Fibroblast of the conjunctiva (primary cell): ENCODE results near the gene MS4A15.

ENCODE experiments used
- DNase-seq: peaks from one replicate; pipeline ENCODE4 v3.0.0-alpha.2; 2010; ENCODE audit warnings: low read depth

MS4A15 gene

GRCh38 chr11:60777572-60777971 is 20.9 kb downstream of the MS4A15 start:
- DNase-seq: no peak

GRCh38 chr11:60780065-60780464 is 23.4 kb downstream of the MS4A15 start:
- DNase-seq: no peak

GRCh38 chr11:60780774-60781173 is 24.1 kb downstream of the MS4A15 start:
- no peak for DNase-seq

- DNase-seq: no peak
Measured at GRCh38 chr11:60781286-60781980, 24.8 kb downstream of the MS4A15 start.

GRCh38 chr11:60781981-60782316 is 25.3 kb downstream of the MS4A15 start:
- DNase-seq: no peak

- DNase-seq: no peak
Measured at GRCh38 chr11:60782393-60783140, 25.9 kb downstream of the MS4A15 start.

GRCh38 chr11:60783141-60783484 is 26.4 kb downstream of the MS4A15 start:
- DNase-seq: no peak

GRCh38 chr11:60783911-60784310 is 27.2 kb downstream of the MS4A15 start:
- no peak for DNase-seq

GRCh38 chr11:60785136-60785535 is 28.5 kb downstream of the MS4A15 start, which contains the start of gene MS4A10:
Gene MS4A10, plus strand, starts transcription at chr11:60785333. Its CDS starts 5,003 bp downstream, at chr11:60790336.
- no peak for DNase-seq

GRCh38 chr11:60785806-60786361 is 29.2 kb downstream of the MS4A15 start:
- no peak for DNase-seq

- DNase-seq: no peak
Measured at GRCh38 chr11:60786811-60787567, 30.3 kb downstream of the MS4A15 start.

- no peak for DNase-seq
Measured at GRCh38 chr11:60788401-60789125, 31.9 kb downstream of the MS4A15 start.

- DNase-seq: no peak
Measured at GRCh38 chr11:60790726-60791125, 34.1 kb downstream of the MS4A15 start.

GRCh38 chr11:60791153-60791933 is 34.7 kb downstream of the MS4A15 start:
- no peak for DNase-seq

GRCh38 chr11:60792521-60792920 is 35.9 kb downstream of the MS4A15 start:
- DNase-seq: no peak

- DNase-seq: no peak
Measured at GRCh38 chr11:60795291-60795690, 38.6 kb downstream of the MS4A15 start.

- DNase-seq: no peak
Measured at GRCh38 chr11:60797846-60798630, 41.4 kb downstream of the MS4A15 start.

- DNase-seq: no peak
Measured at GRCh38 chr11:60798631-60799030, 42.0 kb downstream of the MS4A15 start.

GRCh38 chr11:60801194-60801593 is 44.5 kb downstream of the MS4A15 start:
- no peak for DNase-seq

- no peak for DNase-seq
Measured at GRCh38 chr11:60803273-60803936, 46.7 kb downstream of the MS4A15 start.
